Activated CD4-positive, alpha-beta T cell treated with anti-CD3 and anti-CD28 coated beads for 48 hours (primary cell): Measurements from ENCODE around the gene ARHGAP19.

Experiments
- DNase-seq: peaks from one replicate; pipeline ENCODE4 v3.0.0-alpha.2; 2020

ARHGAP19 gene

GRCh38 chr10:97292097-97292861, at the start of gene ARHGAP19:
TSS of gene ARHGAP19 (minus strand) at chr10:97292637. CDS start at chr10:97292627, 10 bp downstream.
- peak; percentile 96 for DNase-seq

- no peak for DNase-seq
Observed at GRCh38 chr10:97341416-97341815, 49.0 kb upstream of the ARHGAP19 start.

GRCh38 chr10:97338041-97338440, 45.6 kb upstream of the ARHGAP19 start:
- DNase-seq, result no peak

GRCh38 chr10:97336942-97337831, 44.8 kb upstream of the ARHGAP19 start:
- no peak for DNase-seq

GRCh38 chr10:97336446-97336845, 44.0 kb upstream of the ARHGAP19 start:
- DNase-seq, result no peak

- DNase-seq, result no peak
Observed at GRCh38 chr10:97336006-97336405, 43.6 kb upstream of the ARHGAP19 start.

- DNase-seq, result no peak
Observed at GRCh38 chr10:97335188-97335619, 42.8 kb upstream of the ARHGAP19 start.

GRCh38 chr10:97334370-97335175, 42.1 kb upstream of the ARHGAP19 start, which contains the start of gene FRAT2:
TSS of gene FRAT2 (minus strand) at chr10:97334729. CDS start at chr10:97334572, 157 bp downstream.
- peak; percentile 89 for DNase-seq

GRCh38 chr10:97333601-97334369, 41.3 kb upstream of the ARHGAP19 start:
- DNase-seq, result peak; percentile 61

GRCh38 chr10:97333351-97333600, 40.8 kb upstream of the ARHGAP19 start:
- DNase-seq, result no peak

- DNase-seq, result peak; percentile 14
Observed at GRCh38 chr10:97332591-97333350, 40.3 kb upstream of the ARHGAP19 start.

GRCh38 chr10:97331153-97331703, 38.8 kb upstream of the ARHGAP19 start:
- no peak for DNase-seq

- no peak for DNase-seq
Observed at GRCh38 chr10:97329766-97330165, 37.3 kb upstream of the ARHGAP19 start.

- peak; percentile 8 for DNase-seq
Observed at GRCh38 chr10:97328646-97329453, 36.4 kb upstream of the ARHGAP19 start.

- DNase-seq, result no peak
Observed at GRCh38 chr10:97327348-97328294, 35.2 kb upstream of the ARHGAP19 start.

GRCh38 chr10:97325754-97326153, 33.3 kb upstream of the ARHGAP19 start:
- DNase-seq, result no peak

GRCh38 chr10:97323501-97323900, 31.1 kb upstream of the ARHGAP19 start:
- no peak for DNase-seq

- no peak for DNase-seq
Observed at GRCh38 chr10:97321804-97322190, 29.4 kb upstream of the ARHGAP19 start.
